ENCODE measurements around the gene PTGFRN.

The PTGFRN gene

GRCh38 chr1:116880917-116881316 lies 28.8 kb upstream of the PTGFRN start:
- no peak overlapping the region for H3K27ac ChIP-seq
- TF ChIP-seq CTCF (IDR thresholded peaks at IDR 0.05) (no peak), ZFX (IDR thresholded peaks at IDR 0.05; ENCODE audit: borderline replicate concordance) (no peak)

GRCh38 chr1:116881879-116882520 lies 27.7 kb upstream of the PTGFRN start:
- TF ChIP-seq CTCF (IDR thresholded peaks at IDR 0.05) (peak; percentile 22; the same call in 1 of the 2 replicates), ZFX (IDR thresholded peaks at IDR 0.05; ENCODE audit: borderline replicate concordance) (no peak)
- no peak overlapping the region for H3K27ac ChIP-seq

GRCh38 chr1:116882866-116883265 lies 26.9 kb upstream of the PTGFRN start:
- no peak for TF ChIP-seq ZFX (IDR thresholded peaks at IDR 0.05; ENCODE audit: borderline replicate concordance)
- TF ChIP-seq CTCF (IDR thresholded peaks at IDR 0.05): no peak

GRCh38 chr1:116886291-116886878 lies 23.3 kb upstream of the PTGFRN start:
- no peak overlapping the region for H3K27ac ChIP-seq
- no peak for TF ChIP-seq CTCF (IDR thresholded peaks at IDR 0.05)
- TF ChIP-seq ZFX (IDR thresholded peaks at IDR 0.05; ENCODE audit: borderline replicate concordance): no peak

More at GRCh38 chr1:116882866-116883265, 26.9 kb upstream of the PTGFRN start:
- H3K27ac ChIP-seq: no peak overlapping the region

- H3K27ac ChIP-seq: no peak overlapping the region
- TF ChIP-seq ZFX (IDR thresholded peaks at IDR 0.05; ENCODE audit: borderline replicate concordance) (no peak), CTCF (IDR thresholded peaks at IDR 0.05) (no peak)
Measured at GRCh38 chr1:116887212-116887611, 22.5 kb upstream of the PTGFRN start.

- no peak overlapping the region for H3K27ac ChIP-seq
- TF ChIP-seq CTCF (IDR thresholded peaks at IDR 0.05) (no peak), ZFX (IDR thresholded peaks at IDR 0.05; ENCODE audit: borderline replicate concordance) (no peak)
Measured at GRCh38 chr1:116889380-116889779, 20.3 kb upstream of the PTGFRN start.

- TF ChIP-seq ZFX (IDR thresholded peaks at IDR 0.05; ENCODE audit: borderline replicate concordance) (no peak), CTCF (IDR thresholded peaks at IDR 0.05) (no peak)
- no peak overlapping the region for H3K27ac ChIP-seq
Measured at GRCh38 chr1:116891396-116892079, 18.2 kb upstream of the PTGFRN start.

Measured in 22Rv1 (cell line).